HK-2 (cell line): ENCODE results near the gene ESRRG.
"Not testable (repeated sequence)": the region's sequence is repeated elsewhere in the genome, so short reads cannot be mapped to it uniquely, and the experiment has no call there.

ENCODE experiments used
- DNase-seq: peaks from one replicate; pipeline ENCODE4 v3.0.0-alpha.2; 2018; ENCODE audit not compliant: unreplicated experiment

The ESRRG gene

GRCh38 chr1:216563087-216563486 is 160.1 kb downstream of the ESRRG start:
- no peak for DNase-seq

GRCh38 chr1:216562383-216562782 is 160.8 kb downstream of the ESRRG start:
- peak; percentile 18 for DNase-seq

- DNase-seq = no peak
Measured at GRCh38 chr1:216560527-216560926, 162.7 kb downstream of the ESRRG start.

- no peak for DNase-seq
Measured at GRCh38 chr1:216559359-216559758, 163.9 kb downstream of the ESRRG start.

GRCh38 chr1:216555653-216556052 is 167.6 kb downstream of the ESRRG start:
- DNase-seq = no peak

- DNase-seq = peak; percentile 11
Measured at GRCh38 chr1:216554934-216555333, 168.3 kb downstream of the ESRRG start.

GRCh38 chr1:216553766-216554165 is 169.5 kb downstream of the ESRRG start:
- no peak for DNase-seq

GRCh38 chr1:216553040-216553439 is 170.2 kb downstream of the ESRRG start:
- no peak for DNase-seq

- no peak for DNase-seq
Measured at GRCh38 chr1:216549796-216550195, 173.4 kb downstream of the ESRRG start.

- no peak for DNase-seq
Measured at GRCh38 chr1:216542741-216543140, 180.5 kb downstream of the ESRRG start.

- no peak for DNase-seq
Measured at GRCh38 chr1:216542263-216542662, 181.0 kb downstream of the ESRRG start.

- DNase-seq = no peak
Measured at GRCh38 chr1:216535751-216536150, 187.5 kb downstream of the ESRRG start.

- no peak for DNase-seq
Measured at GRCh38 chr1:216535059-216535458, 188.2 kb downstream of the ESRRG start.

- DNase-seq = no peak
Measured at GRCh38 chr1:216533776-216534175, 189.5 kb downstream of the ESRRG start.

GRCh38 chr1:216532251-216532798 is 190.9 kb downstream of the ESRRG start:
- no peak for DNase-seq

GRCh38 chr1:216531263-216532239 is 191.7 kb downstream of the ESRRG start:
- no peak for DNase-seq

GRCh38 chr1:216529851-216530250 is 193.4 kb downstream of the ESRRG start:
- not testable (repeated sequence) for DNase-seq

GRCh38 chr1:216528816-216529215 is 194.4 kb downstream of the ESRRG start:
- DNase-seq = no peak

GRCh38 chr1:216523449-216524190 is 199.6 kb downstream of the ESRRG start:
- DNase-seq = no peak

GRCh38 chr1:216523043-216523442 is 200.2 kb downstream of the ESRRG start:
- DNase-seq = no peak

- no peak for DNase-seq
Measured at GRCh38 chr1:216521477-216521876, 201.8 kb downstream of the ESRRG start.

GRCh38 chr1:216518844-216519627 is 204.2 kb downstream of the ESRRG start:
- no peak for DNase-seq
